ENCODE data around the gene RBM48.
"Not testable (repeated sequence)": the region's sequence is repeated elsewhere in the genome, so short reads cannot be mapped to it uniquely, and the experiment has no call there.

Gene RBM48

DNA sequence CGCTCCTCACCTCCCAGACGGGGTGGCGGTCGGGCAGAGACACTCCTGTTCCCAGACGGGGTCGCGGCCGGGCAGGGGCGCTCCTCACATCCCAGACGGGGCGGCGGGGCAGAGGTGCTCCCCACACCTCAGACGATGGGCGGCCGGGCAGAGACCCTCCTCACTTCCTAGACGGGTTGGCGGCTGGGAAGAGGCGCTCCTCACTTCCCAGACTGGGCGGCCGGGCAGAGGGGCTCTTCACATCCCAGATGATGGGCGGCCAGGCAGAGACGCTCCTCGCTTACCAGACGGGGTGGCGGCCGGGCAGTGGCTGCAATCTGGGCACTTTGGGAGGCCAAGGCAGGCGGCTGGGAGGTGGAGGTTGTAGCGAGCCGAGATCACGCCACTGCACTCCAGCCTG is 16.5 kb downstream of the RBM48 start:
- DNase-seq (ENCODE audit: low read depth in 3 of 3), result not testable (repeated sequence)

DNA sequence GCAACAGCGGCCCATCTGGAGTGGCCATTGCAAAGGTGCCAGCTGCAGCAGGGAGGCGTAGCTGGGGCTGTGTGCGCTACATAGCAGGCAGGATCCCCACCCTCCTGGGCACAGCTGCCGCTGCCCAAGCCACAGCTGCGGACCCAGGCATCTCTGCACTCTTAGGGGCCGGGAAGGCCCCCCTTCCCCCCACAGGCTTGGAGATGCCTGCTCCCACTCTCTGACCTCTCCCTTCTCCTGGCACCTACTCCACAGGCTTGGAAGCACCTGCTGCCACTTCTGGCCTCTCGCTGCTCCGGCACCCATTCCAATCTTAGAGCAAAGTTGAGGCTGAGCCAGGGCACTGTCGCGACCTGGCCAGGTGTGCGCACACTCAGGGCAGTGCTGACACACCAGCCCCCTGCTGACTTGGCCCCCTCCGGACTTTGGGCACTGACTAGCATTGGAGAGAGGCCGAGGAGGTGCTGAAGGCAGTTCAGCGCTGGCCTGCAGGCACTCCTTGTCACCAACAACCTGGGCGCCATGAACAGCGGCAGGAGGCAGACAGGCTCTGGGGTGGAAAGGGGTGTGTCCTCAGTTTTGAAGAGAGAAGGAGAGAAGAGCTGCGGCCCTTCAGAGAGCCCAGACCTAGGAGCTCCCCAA is 18.4 kb downstream of the RBM48 start:
- DNase-seq (ENCODE audit: low read depth in 3 of 3), result no peak

DNA sequence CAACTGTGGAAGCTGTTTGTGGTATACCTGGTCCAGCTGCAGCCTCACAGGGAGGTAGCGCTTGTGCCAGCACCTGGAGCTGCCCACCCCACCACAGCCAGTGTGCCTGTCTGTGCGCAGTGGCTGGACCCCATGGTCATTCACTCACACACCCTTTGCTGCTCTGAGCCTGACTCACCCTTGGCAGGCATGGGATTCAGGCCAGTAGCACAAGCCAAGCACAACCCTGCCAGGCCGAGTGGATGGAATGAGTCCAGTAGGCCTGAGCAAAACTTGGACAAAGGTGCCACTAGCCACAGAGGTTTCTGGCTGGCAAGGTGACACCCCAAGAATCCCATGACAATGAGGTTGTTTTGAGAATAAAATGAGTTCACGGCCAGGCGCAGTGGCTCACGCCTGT is 19.0 kb downstream of the RBM48 start:
- DNase-seq (ENCODE audit: low read depth in 3 of 3), result no peak

- no peak for DNase-seq (ENCODE audit: low read depth in 3 of 3)
Measured at GRCh38 chr7:92550194-92550593, 21.6 kb downstream of the RBM48 start.

- no peak for DNase-seq (ENCODE audit: low read depth in 3 of 3)
Measured at GRCh38 chr7:92557249-92557648, 28.7 kb downstream of the RBM48 start.

GRCh38 chr7:92557808-92558362 is 29.3 kb downstream of the RBM48 start:
- DNase-seq (ENCODE audit: low read depth in 3 of 3), result no peak

- DNase-seq (ENCODE audit: low read depth in 3 of 3), result no peak
Measured at GRCh38 chr7:92560602-92561001, 32.0 kb downstream of the RBM48 start.

DNA sequence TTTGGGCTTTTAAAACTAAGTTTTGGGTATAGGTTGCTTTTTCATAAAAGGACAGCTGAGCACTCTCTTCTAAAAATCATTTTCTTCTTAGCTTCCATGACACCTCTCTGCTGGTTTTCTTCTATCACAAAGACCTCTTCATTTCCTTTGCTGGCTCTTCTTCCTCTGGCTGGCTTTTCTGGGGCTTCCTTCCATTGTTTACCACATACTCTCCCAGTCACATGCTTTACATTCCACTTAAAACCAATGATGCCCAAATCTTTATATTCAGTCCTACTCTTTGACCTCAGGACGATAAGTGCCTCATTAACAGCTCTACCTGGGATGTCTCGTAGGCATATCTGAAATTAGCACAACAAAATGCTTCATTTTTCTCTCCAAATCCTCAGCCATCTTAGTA is 34.8 kb downstream of the RBM48 start:
- no peak for DNase-seq (ENCODE audit: low read depth in 3 of 3)

- no peak for DNase-seq (ENCODE audit: low read depth in 3 of 3)
Measured at GRCh38 chr7:92567460-92567859, 38.9 kb downstream of the RBM48 start.

- no peak for DNase-seq (ENCODE audit: low read depth in 3 of 3)
Measured at GRCh38 chr7:92569137-92569536, 40.5 kb downstream of the RBM48 start.

DNA sequence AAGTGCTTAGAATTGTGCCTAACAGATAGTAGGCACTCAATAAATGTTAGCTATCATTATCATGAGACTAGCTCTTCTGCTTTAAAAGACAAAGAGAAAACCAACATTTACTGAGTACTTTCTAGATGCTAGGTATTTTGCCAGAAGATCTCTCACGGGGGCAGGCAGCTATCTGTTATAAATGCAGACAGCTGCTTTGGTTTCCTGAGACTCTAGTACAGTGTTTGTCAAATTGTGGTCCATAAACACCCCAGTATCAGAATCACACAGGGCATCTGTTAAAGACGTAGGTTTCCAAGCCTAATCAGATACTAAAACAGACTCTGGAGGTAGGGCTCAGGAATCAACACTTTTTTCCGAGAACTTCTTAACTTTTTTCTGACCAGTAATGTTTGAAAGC is 47.7 kb downstream of the RBM48 start:
- no peak for DNase-seq (ENCODE audit: low read depth in 3 of 3)

DNA sequence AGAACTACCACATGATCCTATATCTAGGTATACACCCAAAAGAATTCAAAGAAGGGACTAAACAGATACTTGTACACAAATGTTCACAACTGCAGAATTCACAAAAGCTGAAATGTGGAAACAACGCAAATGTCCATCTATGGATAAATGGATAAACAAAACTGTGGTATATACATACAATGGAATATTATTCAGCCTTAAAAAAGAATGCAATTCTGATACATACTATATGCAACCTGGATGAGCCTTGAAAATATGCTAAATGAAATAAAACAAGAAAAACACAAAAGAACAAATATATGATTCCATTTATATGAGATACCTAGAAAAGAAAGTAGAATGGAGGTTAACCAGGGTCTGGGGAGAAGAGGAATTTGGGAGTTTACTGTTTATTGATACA is 54.4 kb downstream of the RBM48 start:
- no peak for DNase-seq (ENCODE audit: low read depth in 3 of 3)

DNA sequence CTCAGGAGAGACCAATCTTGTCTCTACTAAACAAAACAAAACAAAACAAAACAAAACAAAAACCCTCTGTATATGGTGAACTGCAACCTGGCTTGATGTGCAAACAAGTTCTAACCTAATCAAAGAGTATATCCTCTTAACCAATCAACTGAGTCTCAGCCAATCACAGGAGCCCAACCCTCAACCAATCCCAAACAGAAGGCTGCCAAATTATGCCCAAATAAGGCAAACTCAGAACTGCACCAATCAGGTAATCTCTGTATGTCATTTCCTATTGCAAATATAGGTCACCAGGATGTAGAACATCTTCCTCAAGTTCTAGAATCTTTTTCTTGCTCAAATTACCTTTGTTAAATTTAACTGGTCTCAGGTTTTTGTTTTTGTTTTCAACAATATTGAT is 56.4 kb downstream of the RBM48 start:
- DNase-seq (ENCODE audit: low read depth in 3 of 3), result no peak

GRCh38 chr7:92586403-92586802 is 57.8 kb downstream of the RBM48 start:
- DNase-seq (ENCODE audit: low read depth in 3 of 3), result no peak

GRCh38 chr7:92586841-92587240 is 58.2 kb downstream of the RBM48 start:
- DNase-seq (ENCODE audit: low read depth in 3 of 3), result no peak

All from stimulated activated CD4-positive, alpha-beta T cell treated with anti-CD3 and anti-CD28 coated beads, TNF-alpha, amount 100 ng/mL, for 24 hours (primary cell).